Heart right ventricle (tissue), 16 donors: Measurements from ENCODE around the gene EPB41L3. TPM values are rescaled to one million over a fixed set of nuclear protein-coding genes. Genes with fewer than 3 reads are reported as not detected.

Source experiments
- ATAC-seq, 8 donors: fragments of 200-7000 bp; cut with Tn5 transposase; one replicate each; pipeline ENCODE4 v1.9.1; 2020; ENCODE audit warnings: mild to moderate bottlenecking in 8 of 8, moderate library complexity in 8 of 8, moderate number of reproducible peaks in 1 of 8
- DNase-seq, 2 donors: peaks; one replicate each; pipeline ENCODE4 v3.0.0-alpha.2; 2020
- H3K27ac ChIP-seq, 10 donors: fragments of 200-600 bp; sonication (generic) in 2 of 10; one replicate each; pipeline versions ENCODE4 v1.5.0 to v1.8.0; 2020 to 2022; ENCODE audit warnings: mild to moderate bottlenecking in 3 of 10
- H3K27me3 ChIP-seq, 7 donors: fragments of 200-600 bp; one replicate each; pipeline ENCODE4 v1.8.0; 2021 to 2022; ENCODE audit warnings: mild to moderate bottlenecking in 2 of 7
- H3K36me3 ChIP-seq, 9 donors: fragments of 200-600 bp; sonication (generic) in 1 of 9; one replicate each; pipeline versions ENCODE4 v1.5.0 to v1.8.0; 2020 to 2022; ENCODE audit warnings: mild to moderate bottlenecking in 2 of 9
- H3K4me1 ChIP-seq, 9 donors: fragments of 200-600 bp; sonication (generic) in 1 of 9; one replicate each; pipeline versions ENCODE4 v1.5.0 to v1.8.0; 2020 to 2022; ENCODE audit warnings: mild to moderate bottlenecking in 4 of 9
- H3K4me3 ChIP-seq, 10 donors: fragments of 200-600 bp; sonication (generic) in 2 of 10; one replicate each; pipeline versions ENCODE4 v1.5.0 to v1.8.0; 2020 to 2022; ENCODE audit warnings: mild to moderate bottlenecking in 7 of 10, moderate library complexity in 2 of 10
- H3K9me3 ChIP-seq, 11 donors: fragments of 200-600 bp in 10 of 11; sonication (generic) in 2 of 11; one replicate each; pipeline versions ENCODE4 v1.5.0 to v1.8.0; 2013 to 2022; ENCODE audit warnings: mild to moderate bottlenecking in 2 of 11, control low read depth in 1 of 11, moderate library complexity in 1 of 11
- CTCF ChIP-seq, 9 donors: fragments of 200-600 bp; sonication (generic) in 2 of 9; IDR thresholded peaks; one replicate each; pipeline versions ENCODE4 v1.5.0 to v1.8.0; 2021 to 2022; ENCODE audit warnings: antibody characterized with exemption in 9 of 9, mild to moderate bottlenecking in 5 of 9, moderate library complexity in 1 of 9
- WGBS, 2 donors: extraction: QIAGEN DNeasy Blood & Tissue Kit; methylation state at CpG; one replicate each; pipeline ENCODE4 v1.1.7; 2013; ENCODE audit warnings: inconsistent platforms in 1 of 2; 5-methylcytosine and 5-hydroxymethylcytosine counted together
- intact Hi-C, 10 donors: fragments of 100-400 bp; cut with DNase I; formaldehyde crosslinking; loops; one replicate each; pipeline versions ENCODE4 v1.11.1 to v1.14.2; 2022
- polyA plus RNA-seq, 2 donors: library from polyadenylated mRNA; stranded (reverse); fragments of 200-250 nt; gene quantifications; one replicate each; pipeline ENCODE4 v1.2.3, GENCODE V29; 2013
- total RNA-seq, 10 donors: library from RNA; stranded (reverse); fragmentation: NEBNext Ultra II Directional in 3 of 10; extraction: Animal tissue kit (Norgen Biotek cat#: 25700) in 3 of 10; gene quantifications; one replicate each; pipeline versions ENCODE4 v1.2.1 to v1.2.4, GENCODE V29; 2021 to 2023
- donor health status: Arrhythmogenic right ventricular cardiomyopathy.
- donor health status: ischemic (EF 13 %, LVEDD 7.1; RV severe dilation, severe dysfunction).
- donor health status: healthy with polysubstance abuse.
- donor health status: DM: no; HTN: yes; CAD: no.
- donor health status: DM: no; HTN: no; CAD: no.
- donor health status: ischemic (EF 25% LVEDD 6.9; RV normal size, moderate dysfunction).
- donor health status: ischemic (EF 25% LVEDD 5.7; RV mildly dilated, moderate dysfunction).
- donor health status: healthy.
- donor health status: DM: yes; HTN: yes; CAD: no.
- donor health status: Ischemic cardiomyopathy.
- donor health status: ischemic (EF 35%, LVEDD 5.7; RV mildly dilated, moderate dysfunction).
- donor health status: nonischemic (EF 11% LVEDD 7.7; RV severe dilation, severe dysfunction).
- donor health status: DM: yes; HTN: yes; CAD: no.
- donor health status: PGD.
- donor health status: ischemic (EF 29% LVEDD 5.4; RV normal size, mild dysfunction).
- donor health status: nonischemic (EF 23%, LVEDD 6.1; RV moderate dilation, normal function).

The EPB41L3 gene
- total and polyA plus RNA-seq, 12 donors = 2.9 to 29.1 (median 6.3) TPM

- ATAC-seq (no peak), DNase-seq (no peak)
- no peak overlapping the region for H3K4me3 ChIP-seq
- H3K27me3 ChIP-seq = no peaks in the 10 kb centered on the region
- H3K36me3 ChIP-seq = no peaks in the 10 kb centered on the region
- H3K9me3 ChIP-seq = no peaks in the 10 kb centered on the region
- TF ChIP-seq CTCF (IDR thresholded peaks at IDR 0.05) = no peak
- H3K27ac ChIP-seq = no peak overlapping the region
- H3K4me1 ChIP-seq = peaks cover 0 to 12% (median 0%) of the 10 kb centered on the region in 9 donors
- intact Hi-C loops = loop anchor here in 3 of 10 donors (5.0 to 10.0 kb wide), 3 partner anchors 94 to 104 kb away; partner anchors contain the start of gene EPB41L3 (in 1 of the 3)
Observed at GRCh38 chr18:5451150-5451549, 92.6 kb downstream of the EPB41L3 start.

- Histone ChIP-seq H3K4me3 (no peak overlapping the region), H3K9me3 (no peaks in the 10 kb centered on the region), H3K36me3 (no peaks in the 10 kb centered on the region), H3K4me1 (peaks cover 0 to 2% (median 0%) of the 10 kb centered on the region in 9 donors), H3K27me3 (no peaks in the 10 kb centered on the region), H3K27ac (no peak overlapping the region)
- DNase-seq = no peak
- no peak for ATAC-seq
- TF ChIP-seq CTCF (IDR thresholded peaks at IDR 0.05) = no peak
- 90 to 93% methylated on average over 4 of the region's 4 CpGs for WGBS, 2 donors
- intact Hi-C loops = loop anchor here in 4 of 10 donors (5.0 to 10.0 kb wide), 4 partner anchors 65 to 105 kb away; partner anchors contain the start of gene EPB41L3 (in 1 of the 4)
Observed at GRCh38 chr18:5449858-5450509, 93.8 kb downstream of the EPB41L3 start.

GRCh38 chr18:5447442-5447841, 96.4 kb downstream of the EPB41L3 start:
- peaks cover 0 to 4% (median 0%) of the 10 kb centered on the region in 9 donors for H3K36me3 ChIP-seq
- no peak overlapping the region for H3K27ac ChIP-seq
- no peak for ATAC-seq
- H3K27me3 ChIP-seq = no peaks in the 10 kb centered on the region
- 91 to 96% methylated on average over 7 of the region's 7 CpGs for WGBS, 2 donors
- H3K4me1 ChIP-seq = no peaks in the 10 kb centered on the region
- intact Hi-C loops = loop anchor here in 1 of 10 donors (10.0 kb wide), 1 partner anchor 63 kb away; no protein-coding TSS in a partner anchor
- TF ChIP-seq CTCF (IDR thresholded peaks at IDR 0.05) = no peak
- no peak overlapping the region for H3K4me3 ChIP-seq
- DNase-seq = no peak
- H3K9me3 ChIP-seq = no peaks in the 10 kb centered on the region

- 84 to 85% methylated on average over 4 of the region's 4 CpGs for WGBS, 2 donors
- H3K4me3 ChIP-seq = no peak overlapping the region
Observed at GRCh38 chr18:5444847-5445246, 99.0 kb downstream of the EPB41L3 start.

More at GRCh38 chr18:5444847-5445246, 99.0 kb downstream of the EPB41L3 start:
- no peak overlapping the region for H3K27ac ChIP-seq
- peaks cover 0 to 4% (median 0%) of the 10 kb centered on the region in 9 donors for H3K36me3 ChIP-seq
- ATAC-seq = no peak
- no peaks in the 10 kb centered on the region for H3K27me3 ChIP-seq
- DNase-seq = no peak
- intact Hi-C loops = loop anchor here in 1 of 10 donors (10.0 kb wide), 1 partner anchor 60 kb away; no protein-coding TSS in a partner anchor
- H3K4me1 ChIP-seq = peaks cover 0 to 10% (median 0%) of the 10 kb centered on the region in 9 donors
- no peak for TF ChIP-seq CTCF (IDR thresholded peaks at IDR 0.05)
- no peaks in the 10 kb centered on the region for H3K9me3 ChIP-seq
